ENCODE measurements around the gene SERPINB6. TPM values are rescaled to one million over a fixed set of nuclear protein-coding genes. Genes with fewer than 3 reads are reported as not detected.

SERPINB6 gene
- polyA plus RNA-seq, 2 of the 4 experiments (the other 2 are of a cell fraction) = 104 to 126 TPM

GRCh38 chr6:3016473-3017280, 45.3 kb upstream of the SERPINB6 start:
- Histone ChIP-seq H3K4me1 (peaks cover 10% of the 10 kb centered on the region), H3K27ac (no peak overlapping the region), H3K4me3 (no peak overlapping the region), H3K9me3 (peaks cover 4% of the 10 kb centered on the region; the same call in 1 of the 3 replicates), H3K4me2 (no peak overlapping the region)
- DNase-seq (ENCODE audit: low read depth in 1 of 2, low spot score in 1 of 2) (no peak), ATAC-seq (no peak), FAIRE-seq (no peak)
- CTCF ChIA-PET = interaction anchor here (0.9 to 1.2 kb wide), 4 partner anchors 17 to 39 kb away, joined by 3 to 4 read pairs (median 3); partner anchors contain the start of gene NQO2
- TF ChIP-seq GATA3 (IDR thresholded peaks at IDR 0.05; ENCODE audit: borderline replicate concordance) = no peak
- no peak for TF ChIP-seq RCOR1 (IDR thresholded peaks at IDR 0.05; ENCODE audit: low read depth, low read length)
- no peak for TF ChIP-seq HES2 (IDR thresholded peaks at IDR 0.05)
- no peak for TF ChIP-seq MAX (IDR thresholded peaks at IDR 0.05)
- no peak for TF ChIP-seq KDM1A (IDR thresholded peaks at IDR 0.05; ENCODE audit: low read depth)
- TF ChIP-seq CHD2 (IDR thresholded peaks at IDR 0.05; ENCODE audit: low read length, partially characterized antibody) = no peak
- no peak for TF ChIP-seq REST (IDR thresholded peaks at IDR 0.05)
- no peak for TF ChIP-seq ESRRA (IDR thresholded peaks at IDR 0.05; ENCODE audit: borderline replicate concordance, low read length)
- no peak for TF ChIP-seq MYC (IDR thresholded peaks at IDR 0.05; ENCODE audit: borderline replicate concordance, low read length)
- TF ChIP-seq SREBF2 (IDR thresholded peaks at IDR 0.05) = no peak
- TF ChIP-seq NFE2L2 (conservative IDR thresholded peaks at IDR 0.05; ENCODE audit: low read length) = no peak
- no peak for TF ChIP-seq FOSL2 (IDR thresholded peaks at IDR 0.05)
- no peak for TF ChIP-seq FOSL2 (CRISPR knock-in tag; IDR thresholded peaks at IDR 0.05)
- no peak for TF ChIP-seq CHD4 (IDR thresholded peaks at IDR 0.05; ENCODE audit: borderline replicate concordance)
- no peak for TF ChIP-seq MAFK (IDR thresholded peaks at IDR 0.05; ENCODE audit: partially characterized antibody)
- no peak for TF ChIP-seq HDAC2 (IDR thresholded peaks at IDR 0.05)
- TF ChIP-seq HMGXB4 (CRISPR knock-in tag; IDR thresholded peaks at IDR 0.05; ENCODE audit: borderline replicate concordance) = no peak
- TF ChIP-seq BHLHE40 (IDR thresholded peaks at IDR 0.05; ENCODE audit: low read depth, low read length) = no peak
- TF ChIP-seq FOXS1 (CRISPR knock-in tag; IDR thresholded peaks at IDR 0.05) = no peak
- no peak for TF ChIP-seq SMC3 (IDR thresholded peaks at IDR 0.05)
- no peak for TF ChIP-seq BCL3 (IDR thresholded peaks at IDR 0.05)
- 96% methylated on average over 17 of the region's 17 CpGs for whole genome bisulfite sequencing (ENCODE audit: missing lambda C conversion rate)
- POLR2A ChIA-PET = no interaction called here

Data from A549 (cell line).